CD4-positive, alpha-beta T cell treated with Interleukin-4 for 1 hour (primary cell): Measurements from ENCODE around the gene LRRC74B.
"Not testable (repeated sequence)": the region's sequence is repeated elsewhere in the genome, so short reads cannot be mapped to it uniquely, and the experiment has no call there.

Experiments used
- DNase-seq, 2 donors: peaks; one replicate each; pipeline ENCODE4 v3.0.0-alpha.2; 2020 to 2022

LRRC74B gene

GRCh38 chr22:21045585-21046294 lies at the start of gene LRRC74B:
Gene LRRC74B, plus strand, starts transcription at chr22:21045946. Its CDS starts 41 bp downstream, at chr22:21045987.
- peak; percentile 70 to 84 for DNase-seq

GRCh38 chr22:20996031-20996410 lies 49.7 kb upstream of the LRRC74B start:
- no peak for DNase-seq

- no peak for DNase-seq
These were observed 48.9 kb upstream of the LRRC74B start for GRCh38 chr22:20996598-20997535.

GRCh38 chr22:20997536-20998257 lies 48.0 kb upstream of the LRRC74B start:
- DNase-seq = no peak

- no peak for DNase-seq
These were observed 47.1 kb upstream of the LRRC74B start for GRCh38 chr22:20998411-20999336.

- DNase-seq = no peak
These were observed 46.2 kb upstream of the LRRC74B start for GRCh38 chr22:20999350-21000206.

- DNase-seq = no peak
These were observed 45.3 kb upstream of the LRRC74B start for GRCh38 chr22:21000207-21000986.

GRCh38 chr22:21000987-21001600 lies 44.7 kb upstream of the LRRC74B start:
- no peak for DNase-seq

- DNase-seq = peak; percentile 96
These were observed 44.0 kb upstream of the LRRC74B start, which contains the start of gene THAP7 for GRCh38 chr22:21001601-21002325. Gene THAP7, minus strand, starts transcription at chr22:21002118. Its CDS starts 207 bp downstream, at chr22:21001911.

GRCh38 chr22:21003782-21004181 lies 42.0 kb upstream of the LRRC74B start:
- DNase-seq = no peak

- DNase-seq = not testable (repeated sequence)
These were observed 36.5 kb upstream of the LRRC74B start for GRCh38 chr22:21009208-21009607.

- DNase-seq = no peak
These were observed 35.9 kb upstream of the LRRC74B start for GRCh38 chr22:21009638-21010425.

GRCh38 chr22:21010426-21011113 lies 35.2 kb upstream of the LRRC74B start:
- DNase-seq = no peak

GRCh38 chr22:21012446-21013407 lies 33.0 kb upstream of the LRRC74B start:
- DNase-seq = no peak

- DNase-seq = no peak
These were observed 32.0 kb upstream of the LRRC74B start for GRCh38 chr22:21013657-21014201.

- peak; percentile 90 to 93 for DNase-seq
These were observed 31.5 kb upstream of the LRRC74B start for GRCh38 chr22:21014202-21014725.
